ENCODE results near the gene TM4SF18. TPM values are rescaled to one million over a fixed set of nuclear protein-coding genes. Genes with fewer than 3 reads are reported as not detected.
A peak's percentile ranks its signal among the peaks of the same experiment; 100 is the strongest.
"Not testable (repeated sequence)": the region's sequence is repeated elsewhere in the genome, so short reads cannot be mapped to it uniquely, and the experiment has no call there.

Gene TM4SF18
- total RNA-seq, 1 experiment from 2014 or later, result not detected

GRCh38 chr3:149342413-149343380 is 9.3 kb upstream of the TM4SF18 start:
- BruUV-seq (replicated peaks), result no TSS peak
- intact Hi-C loops (cut with micrococcal nuclease), result no loop called here
- POLR2A ChIA-PET, result interaction anchor here (0.6 kb wide), 2 partner anchors 35 to 44 kb away, joined by 3 to 4 read pairs; no protein-coding TSS in a partner anchor
- CTCF ChIA-PET, result interaction anchor here (0.6 to 2.5 kb wide), 7 partner anchors 11 to 147 kb away, joined by 3 to 18 read pairs (median 4); no protein-coding TSS in a partner anchor
- Mint-ChIP-seq H3K27ac (ENCODE audit: low read depth, unreplicated experiment) (no peak overlapping the region), H3K4me3 (ENCODE audit: unreplicated experiment) (no peak overlapping the region), H3K4me1 (ENCODE audit: insufficient read depth, unreplicated experiment) (peaks cover 10% of the 10 kb centered on the region), H3K9me3 (ENCODE audit: unreplicated experiment) (no peaks in the 10 kb centered on the region), H3K36me3 (ENCODE audit: insufficient read depth, unreplicated experiment) (no peaks in the 10 kb centered on the region), H3K27me3 (ENCODE audit: insufficient read depth, unreplicated experiment) (no peaks in the 10 kb centered on the region)
- peak; percentile 61 for DNase-seq (ENCODE audit: unreplicated experiment)
- TF ChIP-seq, protein P1, sequence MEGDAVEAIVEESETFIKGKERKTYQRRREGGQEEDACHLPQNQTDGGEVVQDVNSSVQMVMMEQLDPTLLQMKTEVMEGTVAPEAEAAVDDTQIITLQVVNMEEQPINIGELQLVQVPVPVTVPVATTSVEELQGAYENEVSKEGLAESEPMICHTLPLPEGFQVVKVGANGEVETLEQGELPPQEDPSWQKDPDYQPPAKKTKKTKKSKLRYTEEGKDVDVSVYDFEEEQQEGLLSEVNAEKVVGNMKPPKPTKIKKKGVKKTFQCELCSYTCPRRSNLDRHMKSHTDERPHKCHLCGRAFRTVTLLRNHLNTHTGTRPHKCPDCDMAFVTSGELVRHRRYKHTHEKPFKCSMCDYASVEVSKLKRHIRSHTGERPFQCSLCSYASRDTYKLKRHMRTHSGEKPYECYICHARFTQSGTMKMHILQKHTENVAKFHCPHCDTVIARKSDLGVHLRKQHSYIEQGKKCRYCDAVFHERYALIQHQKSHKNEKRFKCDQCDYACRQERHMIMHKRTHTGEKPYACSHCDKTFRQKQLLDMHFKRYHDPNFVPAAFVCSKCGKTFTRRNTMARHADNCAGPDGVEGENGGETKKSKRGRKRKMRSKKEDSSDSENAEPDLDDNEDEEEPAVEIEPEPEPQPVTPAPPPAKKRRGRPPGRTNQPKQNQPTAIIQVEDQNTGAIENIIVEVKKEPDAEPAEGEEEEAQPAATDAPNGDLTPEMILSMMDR (IDR thresholded peaks at IDR 0.05; ENCODE audit: unreplicated experiment), result no peak

- DNase-seq (ENCODE audit: unreplicated experiment), result no peak
- no peaks in the 10 kb centered on the region for H3K9me3 Mint-ChIP-seq (ENCODE audit: unreplicated experiment)
- H3K4me1 Mint-ChIP-seq (ENCODE audit: insufficient read depth, unreplicated experiment), result peaks cover 10% of the 10 kb centered on the region
- no peaks in the 10 kb centered on the region for H3K27me3 Mint-ChIP-seq (ENCODE audit: insufficient read depth, unreplicated experiment)
- ChIA-PET POLR2A (interaction anchor here (0.9 to 1.5 kb wide), 8 partner anchors 9 to 133 kb away, joined by 3 to 5 read pairs (median 4); partner anchors contain the start of gene TM4SF1), CTCF (interaction anchor here (0.7 to 2.3 kb wide), 10 partner anchors 10 to 431 kb away, joined by 3 to 13 read pairs (median 3); no protein-coding TSS in a partner anchor)
- TSS peak; percentile 50 for BruUV-seq (replicated peaks)
- peak overlapping the region; percentile 85 for H3K27ac Mint-ChIP-seq (ENCODE audit: low read depth, unreplicated experiment)
- intact Hi-C loops (cut with micrococcal nuclease), result loop anchor here (2.0 kb wide), 1 partner anchor 42 kb away; no protein-coding TSS in a partner anchor
- no peak overlapping the region for H3K4me3 Mint-ChIP-seq (ENCODE audit: unreplicated experiment)
- TF ChIP-seq, protein P1 (IDR thresholded peaks at IDR 0.05; ENCODE audit: unreplicated experiment), result no peak
- H3K36me3 Mint-ChIP-seq (ENCODE audit: insufficient read depth, unreplicated experiment), result no peaks in the 10 kb centered on the region
Measured at GRCh38 chr3:149340310-149340933, 7.0 kb upstream of the TM4SF18 start.

DNA sequence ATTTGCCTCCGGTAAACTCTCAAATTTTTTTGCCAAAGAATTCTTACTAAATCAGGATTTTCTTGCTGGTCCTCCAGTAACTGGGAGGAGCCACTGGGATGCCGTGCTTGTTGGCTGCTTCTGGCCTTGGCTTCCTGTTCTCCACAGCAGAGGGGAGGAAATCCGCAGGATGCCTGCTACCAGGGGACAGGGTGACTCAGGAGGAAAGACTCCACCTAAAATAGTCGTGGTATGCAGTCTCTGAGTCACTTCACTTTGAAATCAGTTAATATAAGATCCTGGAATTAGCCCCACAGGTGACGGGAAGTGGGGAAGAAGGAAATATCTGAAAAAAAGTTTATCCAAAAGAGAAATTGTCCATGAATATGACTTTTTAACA is 6.5 kb upstream of the TM4SF18 start:
- Mint-ChIP-seq H3K4me1 (ENCODE audit: insufficient read depth, unreplicated experiment) (peaks cover 10% of the 10 kb centered on the region), H3K4me3 (ENCODE audit: unreplicated experiment) (no peak overlapping the region), H3K9me3 (ENCODE audit: unreplicated experiment) (no peaks in the 10 kb centered on the region), H3K27me3 (ENCODE audit: insufficient read depth, unreplicated experiment) (no peaks in the 10 kb centered on the region), H3K27ac (ENCODE audit: low read depth, unreplicated experiment) (peak overlapping the region; percentile 85), H3K36me3 (ENCODE audit: insufficient read depth, unreplicated experiment) (no peaks in the 10 kb centered on the region)
- BruUV-seq (replicated peaks), result no TSS peak
- DNase-seq (ENCODE audit: unreplicated experiment), result peak; percentile 91
- ChIA-PET POLR2A (interaction anchor here (0.9 to 1.5 kb wide), 5 partner anchors 9 to 339 kb away, joined by 3 to 5 read pairs (median 3); partner anchors contain the start of gene TM4SF1), CTCF (interaction anchor here (0.7 to 2.3 kb wide), 10 partner anchors 10 to 220 kb away, joined by 3 to 13 read pairs (median 3); no protein-coding TSS in a partner anchor)
- TF ChIP-seq, protein P1 (IDR thresholded peaks at IDR 0.05; ENCODE audit: unreplicated experiment), result no peak
- intact Hi-C loops (cut with micrococcal nuclease), result loop anchor here (2.0 kb wide), 1 partner anchor 41 kb away; no protein-coding TSS in a partner anchor

DNA sequence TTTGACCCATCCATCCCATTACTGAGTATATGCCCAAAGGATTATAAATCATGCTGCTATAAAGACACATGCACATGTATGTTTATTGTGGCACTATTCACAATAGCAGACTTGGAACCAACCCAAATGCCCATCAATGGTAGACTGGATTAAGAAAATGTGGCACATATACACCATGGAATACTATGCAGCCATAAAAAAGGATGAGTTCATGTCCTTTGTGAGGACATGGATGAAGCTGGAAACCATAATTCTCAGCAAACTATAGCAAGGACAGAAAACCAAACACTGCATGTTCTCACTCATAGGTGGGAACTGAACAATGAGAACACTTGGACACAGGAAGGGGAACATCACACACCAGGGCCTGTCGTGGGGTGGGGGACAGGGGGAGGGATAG is 4.0 kb upstream of the TM4SF18 start:
- H3K4me3 Mint-ChIP-seq (ENCODE audit: unreplicated experiment); H3K36me3 Mint-ChIP-seq (ENCODE audit: insufficient read depth, unreplicated experiment); intact Hi-C loops (cut with micrococcal nuclease); H3K9me3 Mint-ChIP-seq (ENCODE audit: unreplicated experiment); BruUV-seq (replicated peaks); H3K27ac Mint-ChIP-seq (ENCODE audit: low read depth, unreplicated experiment); H3K27me3 Mint-ChIP-seq (ENCODE audit: insufficient read depth, unreplicated experiment); DNase-seq (ENCODE audit: unreplicated experiment): not testable (repeated sequence)
- POLR2A ChIA-PET, result interaction anchor here (2.8 kb wide), 1 partner anchor 37 kb away, joined by 9 read pairs; no protein-coding TSS in a partner anchor
- peaks cover 10% of the 10 kb centered on the region for H3K4me1 Mint-ChIP-seq (ENCODE audit: insufficient read depth, unreplicated experiment)
- CTCF ChIA-PET, result interaction anchor here (0.5 to 6.1 kb wide), 5 partner anchors 10 to 196 kb away, joined by 3 to 35 read pairs (median 3); no protein-coding TSS in a partner anchor

All from MCF 10A (cell line).